NCI-H1436 treated with DMSO at 0.1 percent for 48 hours (cell line): ENCODE results near the gene RTP1.

Experiments
- DNase-seq: peaks from one replicate; lab custom pipeline; 2025; lab: John Stamatoyannopoulos, UW

RTP1 gene

DNA sequence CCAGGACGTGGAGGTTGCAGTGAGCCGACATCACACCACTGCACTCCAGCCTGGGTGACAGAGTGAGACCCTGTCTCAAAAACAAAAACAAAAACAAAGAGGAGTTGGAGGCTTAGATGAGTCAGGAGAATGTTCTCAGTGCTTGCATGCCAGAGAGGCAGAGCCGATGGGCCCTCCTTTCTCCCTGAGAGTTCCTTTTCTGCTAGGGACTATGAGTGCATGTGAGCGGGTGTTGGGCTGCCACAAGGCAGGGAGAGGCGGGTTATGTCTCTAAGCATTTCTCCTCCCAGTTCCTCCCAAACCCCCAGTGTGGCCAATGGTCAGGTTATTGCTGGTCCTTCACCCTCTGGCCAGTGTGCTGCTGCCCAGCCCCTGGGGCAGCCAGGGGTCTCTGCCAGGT lies 45.1 kb downstream of the RTP1 start:
- no peak for DNase-seq

DNA sequence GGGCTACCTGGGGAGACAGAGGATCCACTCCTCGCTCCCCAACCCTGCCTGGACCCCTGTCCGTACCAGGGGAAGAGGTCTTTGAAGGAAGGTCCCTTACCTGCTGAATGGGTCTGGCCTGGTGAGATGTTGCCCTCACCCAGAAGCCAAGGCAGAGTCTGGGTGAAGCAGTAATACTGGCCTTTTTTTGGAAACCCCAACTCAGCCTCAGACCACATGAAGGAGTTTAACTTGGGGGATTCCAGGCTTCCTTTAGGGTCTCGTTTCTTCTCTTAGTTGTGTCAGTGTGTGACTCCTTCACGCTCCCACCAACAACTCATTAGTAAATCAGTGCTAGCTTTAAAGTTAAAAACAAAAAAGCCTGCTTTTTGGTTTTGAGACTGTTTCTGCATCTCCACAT lies 45.6 kb downstream of the RTP1 start:
- DNase-seq = no peak

DNA sequence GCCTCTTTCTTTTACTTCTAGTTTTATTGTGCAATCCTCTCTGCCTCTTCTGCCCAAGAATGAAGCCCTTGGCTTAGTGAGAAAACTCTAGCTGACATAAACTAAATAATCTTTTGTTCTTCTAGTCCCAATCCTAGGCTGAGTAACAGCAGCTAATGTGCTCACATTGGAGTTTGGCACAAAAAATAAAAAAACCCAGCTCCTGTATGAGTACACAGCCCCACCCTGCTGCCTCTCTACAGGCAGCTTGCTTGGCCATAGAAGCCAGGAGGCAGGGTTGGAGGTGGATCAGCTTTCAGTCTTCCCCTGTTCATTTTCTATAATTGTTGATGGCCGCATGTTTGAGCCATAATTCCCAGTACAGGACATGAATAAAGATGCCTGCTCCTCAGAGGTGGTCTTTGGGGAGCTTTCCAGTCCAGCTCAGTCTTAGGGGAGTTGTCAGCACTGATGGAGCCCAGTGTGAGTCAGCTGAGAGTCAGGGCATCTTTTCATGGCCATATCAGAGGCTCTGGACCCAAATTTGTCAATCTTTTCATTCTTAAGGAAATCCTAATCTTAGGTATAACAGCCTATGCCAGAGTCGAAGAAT lies 46.7 kb downstream of the RTP1 start:
- DNase-seq = no peak

- DNase-seq = no peak
These were observed 50.1 kb downstream of the RTP1 start for GRCh38 chr3:187247398-187247797.
